ENCODE measurements around the gene SPECC1. TPM values are rescaled to one million over a fixed set of nuclear protein-coding genes. Genes with fewer than 3 reads are reported as not detected.

The SPECC1 gene
- total RNA-seq, 4 donors from 2014 or later: 22.5 to 36.3 (median 33.2) TPM

- Histone ChIP-seq H3K4me3 (no peak overlapping the region), H3K27ac (no peak overlapping the region), H3K36me3 (peaks cover 0 to 5% of the 10 kb centered on the region in 2 donors), H3K4me1 (no peaks in the 10 kb centered on the region), H3K27me3 (no peaks in the 10 kb centered on the region), H3K9me3 (no peaks in the 10 kb centered on the region)
- ATAC-seq: no peak
- no peak for TF ChIP-seq POLR2AphosphoS5 (IDR thresholded peaks at IDR 0.05)
- TF ChIP-seq CTCF (IDR thresholded peaks at IDR 0.05): no peak
- no peak for TF ChIP-seq POLR2A (IDR thresholded peaks at IDR 0.05)
- TF ChIP-seq EP300 (IDR thresholded peaks at IDR 0.05): no peak
- WGBS, 2 donors (ENCODE audit: low coverage in 1 of 2): 50 to 84% methylated on average over 2 to 8 of the region's 8 CpGs
Observed at GRCh38 chr17:20273741-20274500, 264.8 kb downstream of the SPECC1 start.

- Histone ChIP-seq H3K9me3 (no peaks in the 10 kb centered on the region), H3K27ac (no peak overlapping the region), H3K36me3 (peaks cover 0 to 10% of the 10 kb centered on the region in 2 donors), H3K4me3 (no peak overlapping the region), H3K27me3 (no peaks in the 10 kb centered on the region), H3K4me1 (no peaks in the 10 kb centered on the region)
- ATAC-seq: no peak
- TF ChIP-seq POLR2AphosphoS5 (IDR thresholded peaks at IDR 0.05) (no peak), EP300 (IDR thresholded peaks at IDR 0.05) (no peak), POLR2A (IDR thresholded peaks at IDR 0.05) (no peak), CTCF (IDR thresholded peaks at IDR 0.05) (no peak)
- 92 to 100% methylated on average over 1 to 2 of the region's 2 CpGs for WGBS, 2 donors (ENCODE audit: low coverage in 1 of 2)
Observed at GRCh38 chr17:20275653-20276052, 266.5 kb downstream of the SPECC1 start.

GRCh38 chr17:20276421-20276820 lies 267.3 kb downstream of the SPECC1 start:
- no peak overlapping the region for H3K27ac ChIP-seq
- H3K9me3 ChIP-seq: no peaks in the 10 kb centered on the region
- 37 to 86% methylated on average over 1 to 2 of the region's 2 CpGs for WGBS, 2 donors (ENCODE audit: low coverage in 1 of 2)

GRCh38 chr17:20278805-20279204 lies 269.6 kb downstream of the SPECC1 start:
- Histone ChIP-seq H3K4me3 (no peak overlapping the region), H3K9me3 (no peaks in the 10 kb centered on the region), H3K4me1 (no peaks in the 10 kb centered on the region), H3K27ac (no peak overlapping the region), H3K27me3 (no peaks in the 10 kb centered on the region), H3K36me3 (peaks cover 0 to 14% of the 10 kb centered on the region in 2 donors)
- 100% methylated on average over 1 of the region's 1 CpG; no CpG with 5 or more reads in 1 of the 2 donors for WGBS, 2 donors (ENCODE audit: low coverage in 1 of 2)
- TF ChIP-seq POLR2A (IDR thresholded peaks at IDR 0.05) (no peak), CTCF (IDR thresholded peaks at IDR 0.05) (no peak), EP300 (IDR thresholded peaks at IDR 0.05) (no peak), POLR2AphosphoS5 (IDR thresholded peaks at IDR 0.05) (no peak)
- ATAC-seq: no peak

More at GRCh38 chr17:20276421-20276820, 267.3 kb downstream of the SPECC1 start:
- peaks cover 0 to 13% of the 10 kb centered on the region in 2 donors for H3K36me3 ChIP-seq
- TF ChIP-seq POLR2AphosphoS5 (IDR thresholded peaks at IDR 0.05) (no peak), POLR2A (IDR thresholded peaks at IDR 0.05) (no peak), CTCF (IDR thresholded peaks at IDR 0.05) (no peak), EP300 (IDR thresholded peaks at IDR 0.05) (no peak)
- H3K4me3 ChIP-seq: no peak overlapping the region
- H3K27me3 ChIP-seq: no peaks in the 10 kb centered on the region
- no peak for ATAC-seq
- H3K4me1 ChIP-seq: no peaks in the 10 kb centered on the region

GRCh38 chr17:20279631-20280030 lies 270.5 kb downstream of the SPECC1 start:
- 95 to 97% methylated on average over 3 of the region's 3 CpGs for WGBS, 2 donors (ENCODE audit: low coverage in 1 of 2)
- H3K4me1 ChIP-seq: no peaks in the 10 kb centered on the region
- H3K27me3 ChIP-seq: no peaks in the 10 kb centered on the region
- ATAC-seq: no peak
- H3K9me3 ChIP-seq: no peaks in the 10 kb centered on the region
- H3K36me3 ChIP-seq: peaks cover 0 to 14% of the 10 kb centered on the region in 2 donors
- TF ChIP-seq CTCF (IDR thresholded peaks at IDR 0.05): no peak
- TF ChIP-seq POLR2AphosphoS5 (IDR thresholded peaks at IDR 0.05): no peak
- no peak for TF ChIP-seq EP300 (IDR thresholded peaks at IDR 0.05)
- no peak for TF ChIP-seq POLR2A (IDR thresholded peaks at IDR 0.05)
- H3K4me3 ChIP-seq: no peak overlapping the region
- no peak overlapping the region for H3K27ac ChIP-seq

Measured in gastroesophageal sphincter (tissue), 4 donors.